WTC11 (cell line): Measurements from ENCODE around the gene ACR. TPM values are rescaled to one million over a fixed set of nuclear protein-coding genes. Genes with fewer than 3 reads are reported as not detected.
A peak's percentile ranks its signal among the peaks of the same experiment; 100 is the strongest.
"Not testable (repeated sequence)": the region's sequence is repeated elsewhere in the genome, so short reads cannot be mapped to it uniquely, and the experiment has no call there.

Source experiments
- ATAC-seq: fragments of 200-7000 bp; cut with Tn5 transposase; 2 replicates; pipeline ENCODE4 v1.10.0; 2021; ENCODE audit warnings: mild to moderate bottlenecking, moderate library complexity
- CTCF ChIA-PET: fragments of 300-600 bp; sonication (Branson Sonifier 250); formaldehyde crosslinking; loops from one replicate; lab custom pipeline; 2021; ENCODE audit warnings: antibody characterized with exemption; lab: Charles Lee
- POLR2A ChIA-PET: fragments of 350-600 bp; sonication (Branson Sonifier 250); formaldehyde crosslinking; loops from one replicate; lab custom pipeline; 2021; ENCODE audit warnings: antibody characterized with exemption; lab: Charles Lee
- DNase-seq: peaks from one replicate; pipeline ENCODE4 v3.0.0; 2021; ENCODE audit warnings: low spot score
- H3K27ac Mint-ChIP-seq: 2 replicates; pipeline ENCODE4 v1.8.0; 2021; ENCODE audit warnings: mixed read lengths
- H3K27me3 Mint-ChIP-seq: 2 replicates; pipeline ENCODE4 v1.8.0; 2021; ENCODE audit warnings: low read depth, mild to moderate bottlenecking, moderate library complexity, mixed read lengths
- H3K36me3 Mint-ChIP-seq: 2 replicates; pipeline ENCODE4 v1.8.0; 2021; ENCODE audit warnings: mixed read lengths
- H3K4me1 Mint-ChIP-seq: 2 replicates; pipeline ENCODE4 v1.8.0; 2022; ENCODE audit warnings: mixed read lengths
- H3K4me3 Mint-ChIP-seq: 2 replicates; pipeline ENCODE4 v1.8.0; 2021; ENCODE audit warnings: mild to moderate bottlenecking, moderate library complexity, mixed read lengths
- H3K9me3 Mint-ChIP-seq: 2 replicates; pipeline ENCODE4 v1.8.0; 2021; ENCODE audit warnings: mixed read lengths
- CTCF ChIP-seq: fragments of 200-600 bp; IDR thresholded peaks from 2 replicates; pipeline ENCODE4 v1.8.0; 2022; ENCODE audit warnings: antibody characterized with exemption
- SP1 ChIP-seq: sonication (generic); formaldehyde crosslinking; conservative IDR thresholded peaks from 2 replicates; pipeline ENCODE4 v1.8.1; 2022; ENCODE audit warnings: missing genetic modification reagents
- ZNF423 ChIP-seq: fragments of 250-450 bp; sonication (Bioruptor Pico); IDR thresholded peaks from 2 replicates; pipeline ENCODE4 v2.1.2; 2022; ENCODE audit warnings: mild to moderate bottlenecking, moderate library complexity
- total RNA-seq: library from RNA; stranded (reverse); gene quantifications from 3 replicates; pipeline ENCODE4 v1.2.3, GENCODE V29; 2021
- TF ChIP-seq, protein P1 (sequence below): sonication (generic); formaldehyde crosslinking; IDR thresholded peaks from 2 replicates; pipeline ENCODE4 v1.8.0; 2022; ENCODE audit warnings: mild to moderate bottlenecking, missing genetic modification reagents

ACR gene
- total RNA-seq, 1 experiment from 2014 or later = 0.46 TPM

GRCh38 chr22:50756949-50757491 is 19.0 kb downstream of the ACR start:
- H3K36me3 Mint-ChIP-seq, ATAC-seq, H3K9me3 Mint-ChIP-seq, H3K4me1 Mint-ChIP-seq, H3K27ac Mint-ChIP-seq, DNase-seq, POLR2A ChIA-PET: not testable (repeated sequence)
- CTCF ChIA-PET = interaction anchor here (0.9 to 2.8 kb wide), 2 partner anchors 18 to 26 kb away, joined by 3 to 14 read pairs; no protein-coding TSS in a partner anchor
- peak overlapping the region; percentile 93 for H3K4me3 Mint-ChIP-seq
- H3K27me3 Mint-ChIP-seq = peaks cover 93% of the 10 kb centered on the region
- TF ChIP-seq ZNF423 (CRISPR knock-in tag) = peak; percentile 45; the same call in 1 of the 2 replicates

GRCh38 chr22:50759597-50760341 is 21.8 kb downstream of the ACR start:
- CTCF ChIA-PET = interaction anchor here (1.4 kb wide), 1 partner anchor 15 kb away, joined by 16 read pairs; no protein-coding TSS in a partner anchor
- H3K4me3 Mint-ChIP-seq, H3K9me3 Mint-ChIP-seq, H3K4me1 Mint-ChIP-seq, ATAC-seq, DNase-seq, POLR2A ChIA-PET, H3K27ac Mint-ChIP-seq, H3K36me3 Mint-ChIP-seq: not testable (repeated sequence)
- H3K27me3 Mint-ChIP-seq = peaks cover 85% of the 10 kb centered on the region

GRCh38 chr22:50761829-50762228 is 23.8 kb downstream of the ACR start:
- H3K9me3 Mint-ChIP-seq, H3K27ac Mint-ChIP-seq, H3K4me1 Mint-ChIP-seq: not testable (repeated sequence)

DNA sequence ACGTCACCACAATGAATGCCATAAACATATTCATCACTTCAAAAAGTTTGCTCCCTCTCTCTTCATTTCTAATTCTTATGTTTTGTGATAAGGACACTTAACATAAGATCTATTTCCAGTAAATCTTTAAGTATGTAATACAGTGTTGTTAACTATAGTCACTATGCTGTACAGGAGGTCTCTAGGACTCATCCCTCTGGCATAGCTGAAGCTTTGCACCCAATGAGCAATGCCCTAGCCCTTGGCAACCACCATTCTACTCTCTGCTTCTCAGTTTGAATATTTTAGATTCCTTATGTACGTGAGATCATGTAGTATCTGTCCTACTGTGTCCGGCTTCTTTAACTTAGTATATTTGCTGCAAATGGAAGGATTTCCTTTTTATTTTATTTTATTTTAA is 26.3 kb downstream of the ACR start:
- H3K4me3 Mint-ChIP-seq, DNase-seq, CTCF ChIA-PET, H3K4me1 Mint-ChIP-seq, ATAC-seq, H3K36me3 Mint-ChIP-seq, H3K27ac Mint-ChIP-seq, POLR2A ChIA-PET, H3K9me3 Mint-ChIP-seq: not testable (repeated sequence)
- peaks cover 61% of the 10 kb centered on the region for H3K27me3 Mint-ChIP-seq

More at GRCh38 chr22:50761829-50762228, 23.8 kb downstream of the ACR start:
- H3K36me3 Mint-ChIP-seq, H3K4me3 Mint-ChIP-seq, CTCF ChIA-PET, DNase-seq, POLR2A ChIA-PET, ATAC-seq: not testable (repeated sequence)
- peaks cover 70% of the 10 kb centered on the region for H3K27me3 Mint-ChIP-seq

- DNase-seq = peak; percentile 95
- H3K27me3 Mint-ChIP-seq, H3K4me1 Mint-ChIP-seq, H3K9me3 Mint-ChIP-seq, H3K4me3 Mint-ChIP-seq: not testable (repeated sequence)
- CTCF ChIA-PET = interaction anchor here (0.5 to 1.2 kb wide), 39 partner anchors 15 to 644 kb away, joined by 3 to 35 read pairs (median 4); partner anchors contain the start of genes ACR, CHKB, LMF2 and NCAPH2
- TF ChIP-seq CTCF (peak; percentile 65; the same call in 1 of the 2 replicates), SP1 (CRISPR knock-in tag) (peak; percentile 54; the same call in 1 of the 2 replicates)
- TF ChIP-seq, protein P1, sequence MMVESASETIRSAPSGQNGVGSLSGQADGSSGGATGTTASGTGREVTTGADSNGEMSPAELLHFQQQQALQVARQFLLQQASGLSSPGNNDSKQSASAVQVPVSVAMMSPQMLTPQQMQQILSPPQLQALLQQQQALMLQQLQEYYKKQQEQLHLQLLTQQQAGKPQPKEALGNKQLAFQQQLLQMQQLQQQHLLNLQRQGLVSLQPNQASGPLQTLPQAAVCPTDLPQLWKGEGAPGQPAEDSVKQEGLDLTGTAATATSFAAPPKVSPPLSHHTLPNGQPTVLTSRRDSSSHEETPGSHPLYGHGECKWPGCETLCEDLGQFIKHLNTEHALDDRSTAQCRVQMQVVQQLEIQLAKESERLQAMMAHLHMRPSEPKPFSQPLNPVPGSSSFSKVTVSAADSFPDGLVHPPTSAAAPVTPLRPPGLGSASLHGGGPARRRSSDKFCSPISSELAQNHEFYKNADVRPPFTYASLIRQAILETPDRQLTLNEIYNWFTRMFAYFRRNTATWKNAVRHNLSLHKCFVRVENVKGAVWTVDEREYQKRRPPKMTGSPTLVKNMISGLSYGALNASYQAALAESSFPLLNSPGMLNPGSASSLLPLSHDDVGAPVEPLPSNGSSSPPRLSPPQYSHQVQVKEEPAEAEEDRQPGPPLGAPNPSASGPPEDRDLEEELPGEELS (CRISPR knock-in tag) = peak; percentile 49; the same call in 1 of the 2 replicates
- TF ChIP-seq, all 79 proteins: peak for 3; not testable (repeated sequence) for 76
- ATAC-seq = peak; percentile 98
- H3K27ac Mint-ChIP-seq, H3K36me3 Mint-ChIP-seq: not testable (repeated sequence)
- POLR2A ChIA-PET = interaction anchor here (0.6 kb wide), 1 partner anchor 220 kb away, joined by 4 read pairs; no protein-coding TSS in a partner anchor
These were observed 37.1 kb downstream of the ACR start for GRCh38 chr22:50775132-50775531.

DNA sequence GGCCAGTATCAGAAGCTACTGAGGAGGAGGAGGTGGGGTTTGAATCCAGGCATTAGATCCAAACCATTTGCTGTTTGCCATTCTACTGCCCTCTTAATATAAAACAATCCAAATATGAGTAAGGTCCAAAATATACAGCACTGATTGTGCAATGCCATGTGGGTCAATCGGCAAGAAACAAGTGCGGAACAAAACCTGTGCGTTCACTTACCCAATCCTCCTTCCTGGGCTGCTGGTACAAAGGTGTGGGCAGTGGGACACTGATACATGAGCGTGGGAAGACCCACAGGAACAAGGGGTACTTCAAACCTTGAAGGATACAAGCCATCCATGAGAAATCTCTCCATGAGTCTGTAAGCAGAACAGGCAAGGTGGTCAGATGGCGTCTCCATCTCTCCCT is 39.6 kb downstream of the ACR start:
- H3K4me3 Mint-ChIP-seq, H3K9me3 Mint-ChIP-seq, POLR2A ChIA-PET, H3K27me3 Mint-ChIP-seq, CTCF ChIA-PET, H3K36me3 Mint-ChIP-seq, ATAC-seq, H3K4me1 Mint-ChIP-seq, DNase-seq, H3K27ac Mint-ChIP-seq: not testable (repeated sequence)

GRCh38 chr22:50780244-50780643 is 42.2 kb downstream of the ACR start:
- H3K4me3 Mint-ChIP-seq = not testable (repeated sequence)

DNA sequence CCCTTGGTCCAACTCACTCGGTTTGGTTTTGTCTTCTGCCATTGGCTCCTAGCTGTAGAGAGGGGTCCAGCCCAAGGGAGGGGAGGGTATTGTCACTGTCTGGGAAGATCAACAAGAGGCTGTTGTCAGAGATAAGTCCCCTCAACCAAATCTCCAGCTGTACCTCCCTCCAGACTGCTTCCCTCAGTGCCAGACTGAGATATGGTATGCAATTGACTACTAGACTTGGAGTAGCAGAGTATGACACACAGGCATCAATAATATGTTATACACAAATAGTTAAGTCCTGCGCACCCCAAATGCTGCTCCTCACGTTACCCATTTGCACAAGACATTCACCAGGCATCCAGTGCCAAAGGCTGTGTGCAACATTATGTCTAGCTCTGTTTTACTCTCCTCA is 44.2 kb downstream of the ACR start:
- H3K4me1 Mint-ChIP-seq, ATAC-seq, H3K27me3 Mint-ChIP-seq, CTCF ChIA-PET, H3K27ac Mint-ChIP-seq, H3K9me3 Mint-ChIP-seq, POLR2A ChIA-PET, DNase-seq, H3K36me3 Mint-ChIP-seq: not testable (repeated sequence)
- peak overlapping the region; percentile 52 for H3K4me3 Mint-ChIP-seq

More at GRCh38 chr22:50780244-50780643, 42.2 kb downstream of the ACR start:
- H3K4me1 Mint-ChIP-seq, CTCF ChIA-PET, DNase-seq, H3K36me3 Mint-ChIP-seq, H3K27me3 Mint-ChIP-seq, H3K27ac Mint-ChIP-seq, POLR2A ChIA-PET, H3K9me3 Mint-ChIP-seq, ATAC-seq: not testable (repeated sequence)
